Activated T-helper 1 cell treated with anti-CD3 and anti-CD28 coated beads, Interleukin-12 subunit alpha, Interleukin-12 subunit beta, Interleukin-2, Interleukin-4 antibody, amounts not matched to agents 30 ng/mL and 10 ng/mL and 1 ng/mL, durations not matched to agents 14 hours and 24 hours and 36 hours (primary cell): Measurements from ENCODE around the gene CAMTA1. TPM values are rescaled to one million over a fixed set of nuclear protein-coding genes. Genes with fewer than 3 reads are reported as not detected.

Source experiments
- DNase-seq: peaks from one replicate; pipeline ENCODE4 v3.0.0; 2021; ENCODE audit warnings: low spot score
- H3K27ac Mint-ChIP-seq: one replicate; pipeline ENCODE4 v1.8.0; 2021; ENCODE audit warnings: mild to moderate bottlenecking, mixed read lengths
- H3K27me3 Mint-ChIP-seq: one replicate; pipeline ENCODE4 v1.8.0; 2022; ENCODE audit warnings: mild to moderate bottlenecking, moderate library complexity, mixed read lengths; ENCODE audit not compliant: insufficient read depth
- H3K36me3 Mint-ChIP-seq: one replicate; pipeline ENCODE4 v1.8.0; 2021; ENCODE audit warnings: low read depth, mixed read lengths
- H3K4me1 Mint-ChIP-seq: one replicate; pipeline ENCODE4 v1.8.0; 2021; ENCODE audit warnings: low read depth, mixed read lengths
- H3K4me3 Mint-ChIP-seq: one replicate; pipeline ENCODE4 v1.8.0; 2021; ENCODE audit warnings: mild to moderate bottlenecking, moderate library complexity, mixed read lengths
- H3K9me3 Mint-ChIP-seq: one replicate; pipeline ENCODE4 v1.8.0; 2021; ENCODE audit warnings: mixed read lengths
- intact Hi-C: fragments of 100-400 bp; cut with micrococcal nuclease; formaldehyde crosslinking; loops from one replicate; pipeline ENCODE4 v1.15.1; 2024
- total RNA-seq: library from RNA; stranded (reverse); gene quantifications from 2 replicates; pipeline ENCODE4 v1.2.3, GENCODE V29; 2022

Gene CAMTA1
- total RNA-seq, 1 donor from 2014 or later = 57.2 TPM

GRCh38 chr1:7335224-7335879 lies 550.1 kb downstream of the CAMTA1 start:
- H3K27ac Mint-ChIP-seq = no peak overlapping the region
- no peaks in the 10 kb centered on the region for H3K4me1 Mint-ChIP-seq
- H3K36me3 Mint-ChIP-seq = no peaks in the 10 kb centered on the region
- no peak overlapping the region for H3K4me3 Mint-ChIP-seq
- intact Hi-C loops = no loop called here
- DNase-seq = no peak
- no peaks in the 10 kb centered on the region for H3K27me3 Mint-ChIP-seq
- H3K9me3 Mint-ChIP-seq = no peaks in the 10 kb centered on the region

DNA sequence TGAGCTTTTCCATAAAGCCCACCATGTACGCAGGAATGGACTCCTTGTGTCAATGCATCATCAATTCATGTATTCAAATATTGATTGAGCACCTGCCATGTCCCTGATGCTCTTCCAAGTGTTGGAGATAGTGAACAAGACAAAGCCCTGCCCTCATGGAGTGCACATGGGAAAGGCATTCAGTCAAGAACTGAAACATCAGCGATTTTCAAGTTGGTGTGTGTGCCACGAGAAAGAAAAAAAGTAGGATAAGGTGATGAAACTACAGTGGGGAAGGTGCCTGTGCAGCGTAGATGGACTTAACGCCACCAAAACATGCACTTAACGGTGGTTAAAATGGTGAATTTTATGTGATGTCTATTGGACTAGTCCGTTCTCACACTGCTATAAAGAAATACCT lies 553.2 kb downstream of the CAMTA1 start:
- no peaks in the 10 kb centered on the region for H3K4me1 Mint-ChIP-seq
- no peak for DNase-seq
- H3K4me3 Mint-ChIP-seq = no peak overlapping the region
- no peaks in the 10 kb centered on the region for H3K36me3 Mint-ChIP-seq
- H3K27ac Mint-ChIP-seq = no peak overlapping the region
- no peaks in the 10 kb centered on the region for H3K27me3 Mint-ChIP-seq
- intact Hi-C loops = no loop called here
- no peaks in the 10 kb centered on the region for H3K9me3 Mint-ChIP-seq

DNA sequence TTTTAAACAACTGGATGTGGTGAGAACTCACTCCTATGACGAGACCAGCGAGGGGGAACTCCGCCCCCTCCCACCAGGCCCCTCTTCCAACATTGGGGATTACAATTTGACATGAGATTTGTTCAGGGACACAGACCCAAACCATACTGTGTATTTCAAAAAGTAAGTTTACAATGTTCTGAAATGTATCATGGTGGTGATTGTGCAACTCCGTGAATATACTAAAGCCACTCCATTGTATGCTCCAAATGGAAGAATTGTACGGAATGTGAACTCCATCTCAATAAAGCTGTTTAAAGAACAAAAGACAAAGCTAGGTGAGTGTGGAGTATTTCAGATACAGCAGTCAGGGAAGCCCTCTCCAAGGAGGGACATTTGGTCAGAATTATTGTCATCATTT lies 553.8 kb downstream of the CAMTA1 start:
- Mint-ChIP-seq H3K36me3 (no peaks in the 10 kb centered on the region), H3K27me3 (no peaks in the 10 kb centered on the region), H3K9me3 (no peaks in the 10 kb centered on the region), H3K27ac (no peak overlapping the region), H3K4me1 (no peaks in the 10 kb centered on the region), H3K4me3 (no peak overlapping the region)
- DNase-seq = no peak
- intact Hi-C loops = no loop called here

- Mint-ChIP-seq H3K4me1 (no peaks in the 10 kb centered on the region), H3K4me3 (no peak overlapping the region), H3K9me3 (no peaks in the 10 kb centered on the region), H3K27me3 (peaks cover 2% of the 10 kb centered on the region), H3K27ac (no peak overlapping the region), H3K36me3 (no peaks in the 10 kb centered on the region)
- intact Hi-C loops = no loop called here
- DNase-seq = no peak
Observed at GRCh38 chr1:7339953-7340352, 554.7 kb downstream of the CAMTA1 start.

- Mint-ChIP-seq H3K27ac (no peak overlapping the region), H3K9me3 (no peaks in the 10 kb centered on the region), H3K4me1 (no peaks in the 10 kb centered on the region), H3K4me3 (no peak overlapping the region), H3K36me3 (no peaks in the 10 kb centered on the region), H3K27me3 (peaks cover 3% of the 10 kb centered on the region)
- no peak for DNase-seq
- intact Hi-C loops = no loop called here
Observed at GRCh38 chr1:7341145-7341905, 556.1 kb downstream of the CAMTA1 start.

DNA sequence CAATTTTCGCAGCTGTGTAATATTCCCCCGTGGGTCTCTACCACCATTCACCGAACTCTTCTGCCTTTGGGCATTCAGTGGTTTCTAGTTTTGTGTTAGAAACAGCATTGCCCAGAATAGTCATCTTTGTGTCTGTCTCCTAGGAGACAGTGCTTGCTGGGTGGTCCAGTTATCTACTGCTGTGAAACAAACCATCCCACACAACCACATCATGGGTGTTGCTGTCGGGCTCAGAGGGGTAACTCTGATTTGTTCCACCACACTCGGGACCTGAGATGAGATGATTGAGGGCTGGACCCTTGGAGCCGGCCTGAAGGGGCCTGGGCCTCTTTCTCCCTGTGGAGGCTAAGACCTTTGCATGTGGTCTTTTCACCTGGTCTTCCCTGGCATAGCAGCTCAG lies 558.6 kb downstream of the CAMTA1 start:
- H3K9me3 Mint-ChIP-seq = no peaks in the 10 kb centered on the region
- no peaks in the 10 kb centered on the region for H3K4me1 Mint-ChIP-seq
- DNase-seq = no peak
- H3K27ac Mint-ChIP-seq = no peak overlapping the region
- no peaks in the 10 kb centered on the region for H3K36me3 Mint-ChIP-seq
- intact Hi-C loops = no loop called here
- no peak overlapping the region for H3K4me3 Mint-ChIP-seq
- H3K27me3 Mint-ChIP-seq = peaks cover 3% of the 10 kb centered on the region

DNA sequence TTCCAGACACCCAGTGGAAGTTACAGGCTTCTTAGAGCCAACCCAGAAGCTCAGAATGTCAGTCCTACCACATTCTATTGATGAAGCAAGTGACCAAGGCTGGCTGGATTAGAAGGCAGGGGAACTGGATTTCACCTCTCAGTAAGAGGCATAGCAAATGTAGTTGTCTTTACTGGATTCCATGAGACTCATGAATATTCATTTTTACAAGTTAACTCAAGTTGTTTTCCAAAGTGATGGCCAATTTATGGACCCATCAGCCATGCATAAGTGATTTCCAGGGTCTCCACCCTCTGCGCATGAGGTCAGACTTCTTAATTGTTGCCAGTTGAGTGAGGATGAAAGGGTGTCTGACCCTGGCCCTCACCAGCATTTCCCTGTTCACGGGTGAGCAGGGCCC lies 559.0 kb downstream of the CAMTA1 start:
- no peaks in the 10 kb centered on the region for H3K36me3 Mint-ChIP-seq
- no peak overlapping the region for H3K4me3 Mint-ChIP-seq
- no peaks in the 10 kb centered on the region for H3K9me3 Mint-ChIP-seq
- no peak for DNase-seq
- H3K4me1 Mint-ChIP-seq = no peaks in the 10 kb centered on the region
- no peak overlapping the region for H3K27ac Mint-ChIP-seq
- intact Hi-C loops = no loop called here
- H3K27me3 Mint-ChIP-seq = peaks cover 3% of the 10 kb centered on the region

DNA sequence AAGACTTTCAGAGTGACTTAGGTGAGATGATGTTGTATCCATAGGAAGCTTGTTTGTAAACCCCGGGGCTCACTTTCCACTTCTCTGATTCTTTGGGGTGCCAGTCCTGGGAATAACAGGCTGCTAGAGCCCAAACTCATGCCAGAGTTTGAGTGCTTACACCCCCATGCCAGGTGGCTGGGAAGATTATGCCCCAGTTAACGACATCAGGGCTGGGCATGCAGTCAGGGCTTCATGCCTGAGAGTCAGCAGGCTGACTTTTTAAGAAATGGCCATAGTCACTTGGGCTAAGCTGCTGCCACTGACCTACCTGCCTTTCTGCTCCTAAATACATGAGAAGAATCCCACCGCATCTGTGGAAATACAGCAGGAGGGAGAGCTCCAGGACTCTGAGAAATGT lies 560.3 kb downstream of the CAMTA1 start:
- no peak for DNase-seq
- Mint-ChIP-seq H3K9me3 (no peaks in the 10 kb centered on the region), H3K36me3 (no peaks in the 10 kb centered on the region), H3K27ac (no peak overlapping the region), H3K27me3 (peaks cover 3% of the 10 kb centered on the region), H3K4me3 (no peak overlapping the region), H3K4me1 (no peaks in the 10 kb centered on the region)
- intact Hi-C loops = no loop called here

DNA sequence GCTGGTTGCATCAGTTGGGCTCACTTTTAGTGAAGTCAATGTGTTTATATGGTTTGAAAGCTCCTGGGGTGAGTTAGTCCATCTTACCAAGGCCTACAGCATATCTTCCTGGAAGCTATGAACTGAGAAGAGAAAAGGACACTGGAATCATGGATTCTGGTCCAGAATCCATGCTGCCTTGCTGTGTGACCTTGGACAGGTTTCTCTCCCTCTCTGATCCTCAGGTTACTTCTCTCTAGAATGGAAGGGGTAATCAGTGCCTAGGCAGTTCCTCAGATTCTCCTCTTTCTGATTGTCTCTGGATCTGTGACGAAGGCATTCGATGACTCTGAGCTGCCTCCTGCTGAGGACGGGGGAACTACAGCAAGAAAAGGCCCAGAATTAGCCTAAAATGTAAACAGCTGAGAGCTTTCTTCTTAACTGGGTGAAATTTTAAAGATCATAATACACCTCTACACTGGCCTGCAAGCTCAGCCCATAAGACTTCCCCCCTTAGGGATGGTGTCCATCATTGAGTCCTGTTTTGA lies 560.9 kb downstream of the CAMTA1 start:
- Mint-ChIP-seq H3K9me3 (no peaks in the 10 kb centered on the region), H3K4me1 (no peaks in the 10 kb centered on the region), H3K27me3 (peaks cover 3% of the 10 kb centered on the region), H3K4me3 (no peak overlapping the region), H3K36me3 (no peaks in the 10 kb centered on the region), H3K27ac (no peak overlapping the region)
- DNase-seq = no peak
- intact Hi-C loops = no loop called here

- Mint-ChIP-seq H3K4me1 (no peaks in the 10 kb centered on the region), H3K4me3 (no peak overlapping the region), H3K27ac (no peak overlapping the region), H3K9me3 (no peaks in the 10 kb centered on the region), H3K27me3 (peaks cover 3% of the 10 kb centered on the region), H3K36me3 (no peaks in the 10 kb centered on the region)
- DNase-seq = no peak
- intact Hi-C loops = no loop called here
Observed at GRCh38 chr1:7346600-7347570, 561.6 kb downstream of the CAMTA1 start.

GRCh38 chr1:7348073-7348472 lies 562.8 kb downstream of the CAMTA1 start:
- Mint-ChIP-seq H3K4me3 (no peak overlapping the region), H3K27me3 (peaks cover 3% of the 10 kb centered on the region), H3K27ac (no peak overlapping the region), H3K4me1 (no peaks in the 10 kb centered on the region), H3K9me3 (no peaks in the 10 kb centered on the region), H3K36me3 (no peaks in the 10 kb centered on the region)
- no peak for DNase-seq
- intact Hi-C loops = no loop called here

GRCh38 chr1:7348580-7348979 lies 563.3 kb downstream of the CAMTA1 start:
- intact Hi-C loops = no loop called here
- Mint-ChIP-seq H3K4me1 (no peaks in the 10 kb centered on the region), H3K4me3 (no peak overlapping the region)

DNA sequence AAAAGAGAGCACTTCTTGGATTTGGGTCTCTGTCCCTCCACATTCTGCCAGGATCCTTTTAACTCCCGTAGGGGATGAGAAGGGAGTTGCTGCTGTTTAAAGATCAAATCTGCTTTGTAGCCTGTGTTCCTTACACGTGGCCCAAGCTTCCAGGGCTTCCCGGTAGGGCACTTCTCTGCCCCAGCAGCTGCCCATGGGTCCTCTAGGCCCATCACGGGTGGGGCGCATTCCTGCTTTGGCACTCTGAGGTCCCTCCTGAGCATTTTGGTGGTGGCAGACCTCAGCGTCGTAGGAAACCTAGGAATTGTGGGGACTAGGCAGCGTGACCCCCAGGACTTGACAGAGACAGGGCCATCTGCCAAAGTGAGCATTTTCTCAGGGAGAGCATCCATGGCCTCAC lies 565.5 kb downstream of the CAMTA1 start:
- DNase-seq = no peak
- no peaks in the 10 kb centered on the region for H3K4me1 Mint-ChIP-seq

More at GRCh38 chr1:7348580-7348979, 563.3 kb downstream of the CAMTA1 start:
- no peaks in the 10 kb centered on the region for H3K36me3 Mint-ChIP-seq
- no peaks in the 10 kb centered on the region for H3K9me3 Mint-ChIP-seq
- no peak overlapping the region for H3K27ac Mint-ChIP-seq
- no peak for DNase-seq
- H3K27me3 Mint-ChIP-seq = peaks cover 3% of the 10 kb centered on the region

More for the DNA sequence above, 565.5 kb downstream of the CAMTA1 start:
- no peaks in the 10 kb centered on the region for H3K27me3 Mint-ChIP-seq
- no peak overlapping the region for H3K27ac Mint-ChIP-seq
- no peaks in the 10 kb centered on the region for H3K36me3 Mint-ChIP-seq
- intact Hi-C loops = no loop called here
- no peaks in the 10 kb centered on the region for H3K9me3 Mint-ChIP-seq
- no peak overlapping the region for H3K4me3 Mint-ChIP-seq
